ENCODE data around the gene AFG3L2. TPM values are rescaled to one million over a fixed set of nuclear protein-coding genes. Genes with fewer than 3 reads are reported as not detected.

The AFG3L2 gene
- total and polyA plus RNA-seq, 9 of the 15 experiments (the other 6 are each of a cell fraction or from before 2014, with no cell fraction given) = 24.1 to 109 (median 84.0) TPM

- TF ChIP-seq PTRF (tag; IDR thresholded peaks at IDR 0.05) (no peak), TCF3 (CRISPR knock-in tag; IDR thresholded peaks at IDR 0.05) (peak; percentile 36), HIVEP1 (CRISPR knock-in tag; IDR thresholded peaks at IDR 0.05) (no peak)
Observed at GRCh38 chr18:12373116-12373770, 3.8 kb downstream of the AFG3L2 start (continued).

GRCh38 chr18:12372406-12372805, 4.6 kb downstream of the AFG3L2 start:
- no peaks in the 10 kb centered on the region for H3K27me3 ChIP-seq (ENCODE audit: control insufficient read depth in 2 of 2, insufficient read depth in 2 of 2, low read length in 2 of 2)
- intact Hi-C loops (cut with micrococcal nuclease) (no loop called here), in situ Hi-C loops (cut with MboI) (no loop called here)
- H3K36me3 ChIP-seq (ENCODE audit: control insufficient read depth, insufficient read depth, low read length) = peaks cover 62% of the 10 kb centered on the region
- DNase-seq (ENCODE audit: extremely low read depth in 1 of 4, low spot score in 3 of 4) (no peak), ATAC-seq (no peak), FAIRE-seq (no peak)
- no peak overlapping the region for H3K27ac ChIP-seq (ENCODE audit: extremely low read depth, low read depth, low read length)
- BruUV-seq (replicated peaks) = no TSS peak
- ChIA-PET CTCF (ENCODE audit: low intra/inter-chr PET ratio) (no interaction called here), POLR2A (interaction anchor here (1.0 to 2.3 kb wide), 2 partner anchors 8 to 16 kb away, joined by 6 to 23 read pairs; no protein-coding TSS in a partner anchor)
- no peak overlapping the region for H3K9ac ChIP-seq (ENCODE audit: insufficient read depth in 1 of 2, low read depth in 2 of 2, low read length in 2 of 2)
- H3K79me2 ChIP-seq (ENCODE audit: control insufficient read depth, insufficient read depth, low read length) = peaks cover 80% of the 10 kb centered on the region
- H3K4me3 ChIP-seq = no peak overlapping the region
- no peaks in the 10 kb centered on the region for H3K9me3 ChIP-seq (replicated peaks; ENCODE audit: control insufficient read depth, insufficient read depth, low read depth, low read length)
- peaks cover 32% of the 10 kb centered on the region for H4K20me1 ChIP-seq (replicated peaks; ENCODE audit: control insufficient read depth, insufficient read depth, low read length)
- WGBS (ENCODE audit: insufficient coverage, low coverage, missing lambda C conversion rate) = 8% methylated on average over 3 of the region's 3 CpGs
- peaks cover 28 to 29% of the 10 kb centered on the region in 2 experiments for H3K4me1 ChIP-seq (replicated peaks in 1 of 2; ENCODE audit: control insufficient read depth in 2 of 2, insufficient read depth in 2 of 2, low read length in 2 of 2)
- H2AFZ ChIP-seq (ENCODE audit: low read depth, low read length) = no peak overlapping the region
- TF ChIP-seq MCM2 (IDR thresholded peaks at IDR 0.05; ENCODE audit: low read depth) (no peak), NFRKB (IDR thresholded peaks at IDR 0.05; ENCODE audit: low read depth) (no peak), NR2F6 (CRISPR knock-in tag; IDR thresholded peaks at IDR 0.05) (no peak), ZNF146 (CRISPR knock-in tag; IDR thresholded peaks at IDR 0.05; ENCODE audit: unreplicated experiment) (no peak), CEBPG (CRISPR knock-in tag; IDR thresholded peaks at IDR 0.05) (no peak), CEBPG (tag; conservative IDR thresholded peaks at IDR 0.05 in 1 of 2, IDR thresholded peaks at IDR 0.05 in 1 of 2) (no peak), FOXK2 (conservative IDR thresholded peaks at IDR 0.05 in 1 of 2, IDR thresholded peaks at IDR 0.05 in 1 of 2; ENCODE audit: low read depth in 2 of 2) (no peak), ZNF766 (CRISPR knock-in tag; conservative IDR thresholded peaks at IDR 0.05) (no peak)
- TF ChIP-seq, protein P1, sequence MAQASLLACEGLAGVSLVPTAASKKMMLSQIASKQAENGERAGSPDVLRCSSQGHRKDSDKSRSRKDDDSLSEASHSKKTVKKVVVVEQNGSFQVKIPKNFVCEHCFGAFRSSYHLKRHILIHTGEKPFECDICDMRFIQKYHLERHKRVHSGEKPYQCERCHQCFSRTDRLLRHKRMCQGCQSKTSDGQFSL (CRISPR knock-in tag; IDR thresholded peaks at IDR 0.05) = no peak
- TF ChIP-seq, protein P1 (tag; IDR thresholded peaks at IDR 0.05) = no peak
- H3K9me1 ChIP-seq (ENCODE audit: control insufficient read depth, insufficient read depth, low read length) = peaks cover 3% of the 10 kb centered on the region
- peak overlapping the region; percentile 49; the same call in 1 of the 2 replicates for H3K4me2 ChIP-seq (ENCODE audit: insufficient read depth, low read length)
